Neuronal stem cell (in vitro differentiated cells): ENCODE measurements around the gene ADGB. TPM values are rescaled to one million over a fixed set of nuclear protein-coding genes. Genes with fewer than 3 reads are reported as not detected.

Source experiments
- DNase-seq: peaks from one replicate; pipeline ENCODE4 v3.0.0-alpha.2; 2013; ENCODE audit warnings: low spot score
- H2AFZ ChIP-seq: one replicate; pipeline ENCODE4 v1.6.1; 2013; ENCODE audit warnings: mild to moderate bottlenecking, low read length, inconsistent platforms
- H2AK5ac ChIP-seq: 2 replicates; pipeline ENCODE4 v1.6.1; 2013; ENCODE audit warnings: low read depth, mild to moderate bottlenecking, inconsistent platforms, low read length, moderate library complexity, mixed read lengths
- H2BK120ac ChIP-seq: 2 replicates; pipeline ENCODE4 v1.6.1; 2013; ENCODE audit warnings: low read depth, mild to moderate bottlenecking, inconsistent platforms, low read length, moderate library complexity, mixed read lengths
- H2BK12ac ChIP-seq: one replicate; pipeline ENCODE4 v1.6.1; 2013; ENCODE audit warnings: low read length, inconsistent platforms
- H2BK15ac ChIP-seq: 2 replicates; pipeline ENCODE4 v1.6.1; 2013; ENCODE audit warnings: mild to moderate bottlenecking, low read length, inconsistent platforms, mixed read lengths
- H2BK5ac ChIP-seq: one replicate; pipeline ENCODE4 v1.6.1; 2013; ENCODE audit warnings: inconsistent platforms, mild to moderate bottlenecking, low read length, moderate library complexity
- H3K14ac ChIP-seq: one replicate; pipeline ENCODE4 v1.6.1; 2013; ENCODE audit warnings: low read length, inconsistent platforms
- H3K18ac ChIP-seq: 2 replicates; pipeline ENCODE4 v1.6.1; 2013; ENCODE audit warnings: low read length, inconsistent platforms
- H3K23ac ChIP-seq: 2 replicates; pipeline ENCODE4 v1.6.1; 2013; ENCODE audit warnings: low read depth, mild to moderate bottlenecking, mixed read lengths, low read length, inconsistent platforms; ENCODE audit not compliant: poor library complexity
- H3K27ac ChIP-seq: replicated peaks from 3 replicates; pipeline ENCODE4 v1.5.1; 2013; ENCODE audit warnings: low read length, inconsistent platforms
- H3K27me3 ChIP-seq, 3 experiments: 2 replicates each; pipeline ENCODE4 v1.6.1; 2013; ENCODE audit warnings: low read length in 3 of 3, mild to moderate bottlenecking in 2 of 3, inconsistent platforms in 1 of 3, low read depth in 1 of 3, mixed read lengths in 1 of 3, moderate library complexity in 1 of 3; ENCODE audit not compliant: control insufficient read depth in 3 of 3, insufficient read depth in 3 of 3
- H3K36me3 ChIP-seq, 2 donors: replicated peaks in 1 of 2; 2 replicates each; pipeline ENCODE4 v1.6.1; 2013; ENCODE audit warnings: low read length in 2 of 2; ENCODE audit not compliant: control insufficient read depth in 2 of 2, insufficient read depth in 2 of 2
- H3K4ac ChIP-seq: 2 replicates; pipeline ENCODE4 v1.6.1; 2013; ENCODE audit warnings: inconsistent platforms, mild to moderate bottlenecking, low read length, moderate library complexity
- H3K4me1 ChIP-seq, 2 donors: 1 replicate in 1 of 2; 2 replicates in 1 of 2; pipeline ENCODE4 v1.6.1; 2013; ENCODE audit warnings: low read length in 2 of 2, low read depth in 1 of 2; ENCODE audit not compliant: control insufficient read depth in 2 of 2, insufficient read depth in 1 of 2
- H3K4me2 ChIP-seq: one replicate; pipeline ENCODE4 v1.6.1; 2013; ENCODE audit warnings: mild to moderate bottlenecking, low read length, inconsistent platforms; ENCODE audit not compliant: insufficient read depth, poor library complexity, severe bottlenecking
- H3K4me3 ChIP-seq, 2 donors: 2 replicates each; pipeline ENCODE4 v1.5.1; 2013; ENCODE audit warnings: low read length in 2 of 2, mild to moderate bottlenecking in 2 of 2, inconsistent platforms in 1 of 2, moderate library complexity in 1 of 2
- H3K79me1 ChIP-seq: one replicate; pipeline ENCODE4 v1.6.1; 2013; ENCODE audit warnings: low read depth, mild to moderate bottlenecking, inconsistent platforms, low read length, moderate library complexity
- H3K9ac ChIP-seq: one replicate; pipeline ENCODE4 v1.6.1; 2013; ENCODE audit warnings: mild to moderate bottlenecking, low read depth, low read length, inconsistent platforms; ENCODE audit not compliant: poor library complexity
- H3K9me3 ChIP-seq, 2 donors: replicated peaks in 1 of 2; 2 replicates each; pipeline versions ENCODE3 to v1.6.1; 2013; ENCODE audit warnings: low read length in 2 of 2, mild to moderate bottlenecking in 2 of 2, inconsistent platforms in 1 of 2, low read depth in 1 of 2, mixed read lengths in 1 of 2, moderate library complexity in 1 of 2; ENCODE audit not compliant: control insufficient read depth in 2 of 2, insufficient read depth in 1 of 2
- H4K8ac ChIP-seq: one replicate; pipeline ENCODE4 v1.6.1; 2013; ENCODE audit warnings: low read depth, mild to moderate bottlenecking, inconsistent platforms, low read length, moderate library complexity
- H4K91ac ChIP-seq: one replicate; pipeline ENCODE4 v1.6.1; 2013; ENCODE audit warnings: low read length, low read depth, mild to moderate bottlenecking, inconsistent platforms; ENCODE audit not compliant: poor library complexity
- WGBS, 2 donors: extraction: QIAGEN DNeasy Blood & Tissue Kit; methylation state at CpG; one replicate each; pipeline ENCODE4 v1.1.7; 2013; ENCODE audit warnings: missing lambda C conversion rate in 2 of 2, mixed read lengths in 1 of 2; ENCODE audit not compliant: insufficient read length in 2 of 2, insufficient replicate concordance in 1 of 2; ENCODE audit errors: extremely low coverage in 2 of 2; 5-methylcytosine and 5-hydroxymethylcytosine counted together
- small RNA-seq: library from polyadenylated mRNA; stranded (forward); fragments of <200 nt; extraction: miRNeasy Mini kit (QIAGEN cat#:217004); gene quantifications from one replicate; pipeline ENCODE3, GENCODE V24; 2013; ENCODE audit not compliant: insufficient read depth

The ADGB gene

DNA sequence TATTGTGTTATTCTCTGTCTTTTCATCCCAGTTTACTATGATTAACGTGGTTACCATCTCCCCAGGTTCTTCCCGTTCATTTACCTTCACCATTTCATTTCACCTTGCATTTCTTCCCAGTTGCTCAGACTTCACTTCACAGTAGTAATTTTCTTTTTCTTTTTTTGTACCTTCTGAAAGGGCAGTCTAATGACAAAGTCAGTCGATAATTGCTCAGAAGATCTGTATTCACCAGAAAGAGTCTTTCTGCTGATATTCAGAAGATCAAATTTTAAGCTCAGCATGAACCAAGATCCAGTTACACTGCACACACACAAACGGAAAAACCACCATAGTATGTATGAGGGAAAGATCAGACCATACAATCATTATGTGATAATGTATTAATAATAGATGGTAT lies 265.5 kb downstream of the ADGB start:
- H3K4me1 ChIP-seq, result no peaks in the 10 kb centered on the region
- H2BK15ac ChIP-seq, result no peak overlapping the region
- no peak overlapping the region for H4K91ac ChIP-seq
- no peak overlapping the region for H3K23ac ChIP-seq
- H3K79me1 ChIP-seq, result no peaks in the 10 kb centered on the region
- no peak overlapping the region for H3K4ac ChIP-seq
- H3K27me3 ChIP-seq, result no peaks in the 10 kb centered on the region
- H3K27ac ChIP-seq, result no peak overlapping the region
- no peak overlapping the region for H3K18ac ChIP-seq
- H3K4me2 ChIP-seq, result no peak overlapping the region
- H4K8ac ChIP-seq, result no peak overlapping the region
- H2BK5ac ChIP-seq, result no peak overlapping the region
- no peak for DNase-seq
- peaks cover 0 to 1% of the 10 kb centered on the region in 2 donors for H3K9me3 ChIP-seq
- no peak overlapping the region for H3K4me3 ChIP-seq
- no peak overlapping the region for H3K14ac ChIP-seq
- no peak overlapping the region for H2BK12ac ChIP-seq
- no peaks in the 10 kb centered on the region for H3K36me3 ChIP-seq
- no CpG with 5 or more reads among the region's 4 CpGs for WGBS, 2 donors
- H2AFZ ChIP-seq, result no peak overlapping the region
- no peak overlapping the region for H2AK5ac ChIP-seq
- no peak overlapping the region for H2BK120ac ChIP-seq
- no peak overlapping the region for H3K9ac ChIP-seq

DNA sequence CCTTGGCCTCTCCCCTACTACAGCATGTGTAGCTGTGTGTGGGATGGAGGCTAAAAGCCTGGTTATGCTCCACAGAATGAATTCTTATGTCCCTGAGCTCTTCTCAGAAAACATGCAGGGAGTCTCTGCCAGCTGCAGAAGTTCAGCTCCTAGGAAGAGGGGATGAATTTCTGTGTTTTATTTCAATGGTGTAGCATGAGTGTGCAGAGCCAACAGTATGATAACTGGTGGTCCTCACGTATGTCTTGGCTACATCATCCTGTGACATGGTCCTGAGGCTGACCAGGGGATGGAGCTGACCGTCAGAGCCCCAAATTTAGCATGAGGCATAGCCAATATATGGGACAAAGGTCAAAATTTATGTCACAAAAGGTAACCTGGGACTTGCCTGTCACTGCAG lies 266.1 kb downstream of the ADGB start:
- no CpG with 5 or more reads among the region's 2 CpGs for WGBS, 2 donors

More for the DNA sequence above, 266.1 kb downstream of the ADGB start:
- Histone ChIP-seq H3K18ac (no peak overlapping the region), H2BK5ac (no peak overlapping the region), H3K79me1 (no peaks in the 10 kb centered on the region), H2BK15ac (no peak overlapping the region), H3K9me3 (no peaks in the 10 kb centered on the region), H2AK5ac (no peak overlapping the region), H3K27me3 (no peaks in the 10 kb centered on the region), H3K4ac (no peak overlapping the region), H2AFZ (no peak overlapping the region), H4K8ac (no peak overlapping the region), H3K4me3 (no peak overlapping the region), H3K14ac (no peak overlapping the region), H3K4me2 (no peak overlapping the region), H3K36me3 (no peaks in the 10 kb centered on the region), H3K9ac (no peak overlapping the region), H3K27ac (no peak overlapping the region), H2BK12ac (no peak overlapping the region), H3K4me1 (no peaks in the 10 kb centered on the region), H3K23ac (no peak overlapping the region), H2BK120ac (no peak overlapping the region), H4K91ac (no peak overlapping the region)
- no peak for DNase-seq

Small RNA genes within 50 kb of the gene (small RNA-seq; reads per million reads assigned to genes)
- gene RNU6-906P, result not detected
